Thymus (tissue), 11 donors: ENCODE measurements around the gene SCAMP4. TPM values are rescaled to one million over a fixed set of nuclear protein-coding genes. Genes with fewer than 3 reads are reported as not detected.

ENCODE experiments used
- DNase-seq, 9 donors: peaks; one replicate each; pipeline ENCODE4 v3.0.0-alpha.2; 2013; ENCODE audit warnings: low spot score in 9 of 9, low read depth in 6 of 9, missing footprints in 1 of 9
- H3K27ac ChIP-seq, 2 donors: one replicate each; pipeline ENCODE4 v1.5.1; 2013; ENCODE audit warnings: control low read depth in 1 of 2, low read depth in 1 of 2, low read length in 1 of 2, mild to moderate bottlenecking in 1 of 2, moderate library complexity in 1 of 2
- H3K27me3 ChIP-seq, 2 donors: one replicate each; pipeline ENCODE4 v1.5.1; 2013; ENCODE audit warnings: low read length in 1 of 2; ENCODE audit not compliant: control insufficient read depth in 2 of 2, insufficient read depth in 1 of 2
- H3K36me3 ChIP-seq, 2 donors: one replicate each; pipeline ENCODE4 v1.5.1; 2013; ENCODE audit warnings: low read length in 1 of 2, mild to moderate bottlenecking in 1 of 2, moderate library complexity in 1 of 2; ENCODE audit not compliant: control insufficient read depth in 2 of 2, insufficient read depth in 2 of 2
- H3K4me1 ChIP-seq, 2 donors: one replicate each; pipeline ENCODE4 v1.5.1; 2013; ENCODE audit warnings: low read length in 2 of 2; ENCODE audit not compliant: control insufficient read depth in 2 of 2, insufficient read depth in 2 of 2
- H3K4me3 ChIP-seq, 2 donors: one replicate each; pipeline ENCODE4 v1.5.1; 2013; ENCODE audit warnings: low read length in 2 of 2, control low read depth in 1 of 2, mild to moderate bottlenecking in 1 of 2
- H3K9me3 ChIP-seq, 2 donors: one replicate each; pipeline ENCODE4 v1.5.1; 2013; ENCODE audit warnings: low read length in 1 of 2, mild to moderate bottlenecking in 1 of 2; ENCODE audit not compliant: control insufficient read depth in 2 of 2, insufficient read depth in 1 of 2
- WGBS: extraction: QIAGEN DNeasy Blood & Tissue Kit; methylation state at CpG from one replicate; pipeline ENCODE4 v1.1.7; 2013; 5-methylcytosine and 5-hydroxymethylcytosine counted together
- polyA plus RNA-seq: library from polyadenylated mRNA; stranded (reverse); fragments of 200-250 nt; gene quantifications from one replicate; pipeline ENCODE4 v1.2.3, GENCODE V29; 2013
- total RNA-seq: library from RNA; stranded (reverse); fragments of 120-200 nt; gene quantifications from one replicate; pipeline ENCODE4 v1.2.4, GENCODE V29; 2013
- donor health status: healthy.

Gene SCAMP4
- total and polyA plus RNA-seq, 2 donors, result 9.2 to 21.9 TPM

DNA sequence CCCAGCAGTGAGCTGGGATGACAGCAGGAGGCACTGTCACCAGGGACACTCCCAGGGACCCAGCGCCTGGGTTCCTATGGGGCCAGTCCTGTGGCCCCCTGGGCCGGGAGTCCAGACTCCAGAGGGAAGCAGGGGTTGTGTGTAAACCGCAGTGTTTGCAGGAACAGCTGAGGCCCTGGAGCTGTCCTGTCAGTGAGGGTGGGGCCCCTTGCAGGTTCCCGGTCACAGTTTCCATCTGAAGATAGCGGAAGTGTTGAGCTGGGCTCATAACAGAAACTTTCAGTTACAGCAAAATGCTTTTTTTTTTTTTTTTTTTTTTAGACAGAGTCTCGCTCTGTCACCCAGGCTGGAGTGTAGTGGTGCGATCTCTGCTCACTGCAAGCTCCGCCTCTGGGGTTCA, 18.1 kb downstream of the SCAMP4 start:
- WGBS, result 96% methylated on average over 8 of the region's 8 CpGs
- no peaks in the 10 kb centered on the region for H3K27me3 ChIP-seq
- no peak overlapping the region for H3K4me3 ChIP-seq
- H3K4me1 ChIP-seq, result peaks cover 7 to 44% of the 10 kb centered on the region in 2 donors
- peaks cover 0 to 4% of the 10 kb centered on the region in 2 donors for H3K9me3 ChIP-seq
- peaks cover 43 to 58% of the 10 kb centered on the region in 2 donors for H3K36me3 ChIP-seq
- peak in 1 of 9 donors; percentile 35 for DNase-seq
- H3K27ac ChIP-seq, result peak overlapping the region; percentile 13 to 30

- H3K27ac ChIP-seq, result no peak overlapping the region
- H3K4me3 ChIP-seq, result no peak overlapping the region
- H3K27me3 ChIP-seq, result peaks cover 0 to 3% of the 10 kb centered on the region in 2 donors
- peaks cover 7 to 50% of the 10 kb centered on the region in 2 donors for H3K4me1 ChIP-seq
- no peak for DNase-seq
- peaks cover 0 to 4% of the 10 kb centered on the region in 2 donors for H3K9me3 ChIP-seq
- WGBS, result 98% methylated on average over 35 of the region's 35 CpGs
- peaks cover 38 to 48% of the 10 kb centered on the region in 2 donors for H3K36me3 ChIP-seq
These were observed 19.2 kb downstream of the SCAMP4 start for GRCh38 chr19:1924320-1924961.

GRCh38 chr19:1925544-1925943, 20.3 kb downstream of the SCAMP4 start:
- H3K9me3 ChIP-seq, result peaks cover 0 to 4% of the 10 kb centered on the region in 2 donors
- H3K27me3 ChIP-seq, result peaks cover 0 to 10% of the 10 kb centered on the region in 2 donors
- H3K4me3 ChIP-seq, result no peak overlapping the region
- H3K4me1 ChIP-seq, result peaks cover 7 to 49% of the 10 kb centered on the region in 2 donors
- H3K36me3 ChIP-seq, result peaks cover 33 to 43% of the 10 kb centered on the region in 2 donors
- DNase-seq, result no peak
- 95% methylated on average over 16 of the region's 16 CpGs for WGBS
- H3K27ac ChIP-seq, result no peak overlapping the region

GRCh38 chr19:1929021-1929742, 24.0 kb downstream of the SCAMP4 start:
- H3K27me3 ChIP-seq, result peaks cover 0 to 10% of the 10 kb centered on the region in 2 donors
- H3K4me3 ChIP-seq, result peak overlapping the region; percentile 16 to 31
- peaks cover 0 to 16% of the 10 kb centered on the region in 2 donors for H3K9me3 ChIP-seq
- 19% methylated on average over 42 of the region's 42 CpGs for WGBS
- peaks cover 7 to 31% of the 10 kb centered on the region in 2 donors for H3K4me1 ChIP-seq
- H3K27ac ChIP-seq, result no peak overlapping the region
- H3K36me3 ChIP-seq, result peaks cover 11% of the 10 kb centered on the region in 2 donors
- peak in 5 of 9 donors; percentile 60 to 84 (median 72) for DNase-seq

GRCh38 chr19:1931445-1931844, 26.2 kb downstream of the SCAMP4 start:
- Histone ChIP-seq H3K27ac (no peak overlapping the region), H3K36me3 (no peaks in the 10 kb centered on the region), H3K4me3 (no peak overlapping the region), H3K9me3 (peaks cover 0 to 23% of the 10 kb centered on the region in 2 donors), H3K27me3 (peaks cover 0 to 10% of the 10 kb centered on the region in 2 donors), H3K4me1 (peaks cover 7 to 31% of the 10 kb centered on the region in 2 donors)
- no peak for DNase-seq
- WGBS, result 96% methylated on average over 1 of the region's 1 CpG

DNA sequence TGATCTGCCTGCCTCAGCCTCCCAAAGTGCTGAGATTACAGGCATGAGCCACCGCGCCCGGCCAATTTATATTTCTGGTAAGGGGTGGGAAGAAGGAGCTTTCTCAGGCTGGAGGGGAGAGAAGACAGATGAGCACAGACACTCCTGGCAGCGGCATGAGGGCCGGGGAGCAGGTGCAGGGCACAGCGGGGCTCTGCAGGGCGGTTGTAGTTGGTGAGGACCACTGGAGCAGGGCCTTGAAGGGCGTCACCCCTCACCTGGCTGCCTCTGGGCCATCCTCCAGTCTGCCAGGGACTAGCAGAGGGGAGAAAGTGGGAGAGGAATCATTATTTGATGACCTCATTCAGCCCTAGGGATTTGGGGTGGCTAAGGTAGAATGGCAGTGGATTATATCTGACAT, 27.2 kb downstream of the SCAMP4 start:
- Histone ChIP-seq H3K9me3 (peaks cover 0 to 23% of the 10 kb centered on the region in 2 donors), H3K27ac (no peak overlapping the region), H3K4me1 (peaks cover 7 to 31% of the 10 kb centered on the region in 2 donors), H3K4me3 (no peak overlapping the region), H3K36me3 (no peaks in the 10 kb centered on the region), H3K27me3 (peaks cover 0 to 10% of the 10 kb centered on the region in 2 donors)
- WGBS, result 87% methylated on average over 8 of the region's 8 CpGs
- no peak for DNase-seq

DNA sequence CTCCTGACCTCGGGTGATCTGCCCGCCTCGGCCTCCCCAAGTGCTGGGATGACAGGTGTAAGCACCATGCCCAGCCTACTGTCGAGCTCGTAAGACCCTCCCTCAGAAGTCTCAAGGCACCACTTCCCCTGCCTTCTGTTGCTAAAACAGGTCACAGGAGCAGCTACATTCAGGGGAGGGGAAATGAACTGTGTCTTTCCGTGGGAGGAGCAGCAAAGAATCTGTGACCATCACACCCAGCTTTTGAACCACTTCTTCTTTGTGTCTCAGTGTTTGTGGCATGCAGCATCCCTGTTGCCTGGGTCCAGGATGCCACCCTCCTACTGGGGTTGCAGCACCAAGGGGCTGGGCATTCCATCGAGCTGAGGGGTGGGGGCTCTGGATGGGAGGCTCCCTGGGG, 28.0 kb downstream of the SCAMP4 start:
- no peak overlapping the region for H3K27ac ChIP-seq
- H3K27me3 ChIP-seq, result peaks cover 0 to 10% of the 10 kb centered on the region in 2 donors
- peaks cover 5 to 24% of the 10 kb centered on the region in 2 donors for H3K4me1 ChIP-seq
- DNase-seq, result no peak
- 82% methylated on average over 7 of the region's 7 CpGs for WGBS
- no peak overlapping the region for H3K4me3 ChIP-seq
- no peaks in the 10 kb centered on the region for H3K36me3 ChIP-seq
- H3K9me3 ChIP-seq, result peaks cover 0 to 19% of the 10 kb centered on the region in 2 donors

DNA sequence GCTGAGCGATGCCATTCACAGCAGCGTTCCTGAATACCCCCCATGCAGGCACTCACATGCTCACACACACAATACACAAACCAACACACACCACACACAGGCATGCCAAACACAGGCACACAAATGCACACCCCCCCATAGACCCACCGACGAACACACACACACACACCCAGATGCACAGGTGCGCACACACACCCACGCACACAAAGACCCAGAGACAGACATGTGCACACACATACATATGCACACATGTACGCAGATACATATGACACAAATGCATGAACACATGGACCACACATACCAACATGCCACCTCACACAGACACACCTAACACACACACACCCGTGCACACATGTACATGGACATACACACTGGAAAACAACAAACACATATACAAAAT, 28.7 kb downstream of the SCAMP4 start:
- Histone ChIP-seq H3K27ac (no peak overlapping the region), H3K36me3 (no peaks in the 10 kb centered on the region), H3K9me3 (peaks cover 0 to 19% of the 10 kb centered on the region in 2 donors), H3K4me3 (no peak overlapping the region), H3K4me1 (peaks cover 5 to 23% of the 10 kb centered on the region in 2 donors), H3K27me3 (peaks cover 0 to 9% of the 10 kb centered on the region in 2 donors)
- no peak for DNase-seq
- 97% methylated on average over 8 of the region's 8 CpGs for WGBS
